ENCODE measurements around the gene CCR1. TPM values are rescaled to one million over a fixed set of nuclear protein-coding genes. Genes with fewer than 3 reads are reported as not detected.

CCR1 gene
- total and polyA plus RNA-seq, 9 of the 15 experiments (the other 6 are each of a cell fraction or from before 2014, with no cell fraction given), result not detected

- TF ChIP-seq PBX2 (CRISPR knock-in tag; IDR thresholded peaks at IDR 0.05; ENCODE audit: low read depth) (no peak), PBX2 (tag; conservative IDR thresholded peaks at IDR 0.05; ENCODE audit: low read depth) (no peak), ZNF699 (CRISPR knock-in tag; IDR thresholded peaks at IDR 0.05; ENCODE audit: insufficient replicate concordance) (no peak), ETS1 (conservative IDR thresholded peaks at IDR 0.05; ENCODE audit: control insufficient read depth, low read depth, low read length) (no peak), ATF1 (CRISPR knock-in tag; IDR thresholded peaks at IDR 0.05) (no peak), ATF1 (tag; IDR thresholded peaks at IDR 0.05) (no peak), BRD9 (IDR thresholded peaks at IDR 0.05; ENCODE audit: low read depth, partially characterized antibody) (no peak)
Observed at GRCh38 chr3:46239301-46239938, 31.3 kb upstream of the CCR1 start (continued).

Data from K562 (cell line).